22Rv1 (cell line): ENCODE measurements around the gene DPF3.

Experiments used
- H3K27ac ChIP-seq: fragments of 450-650 bp; 2 replicates; pipeline ENCODE4 v1.5.1; 2017
- CTCF ChIP-seq: fragments of 450-650 bp; IDR thresholded peaks from 2 replicates; pipeline ENCODE4 v1.5.1; 2017; ENCODE audit warnings: mild to moderate bottlenecking
- ZFX ChIP-seq: fragments of 450-650 bp; IDR thresholded peaks from 2 replicates; pipeline ENCODE4 v1.6.1; 2017; ENCODE audit warnings: antibody characterized with exemption, borderline replicate concordance

DPF3 gene

GRCh38 chr14:72737560-72737943, 156.3 kb downstream of the DPF3 start:
- H3K27ac ChIP-seq: no peak overlapping the region
- TF ChIP-seq ZFX: no peak
- no peak for TF ChIP-seq CTCF

- no peak for TF ChIP-seq ZFX
- TF ChIP-seq CTCF: no peak
- no peak overlapping the region for H3K27ac ChIP-seq
These were observed 156.9 kb downstream of the DPF3 start for GRCh38 chr14:72736786-72737559.

- H3K27ac ChIP-seq: no peak overlapping the region
- TF ChIP-seq CTCF (no peak), ZFX (no peak)
These were observed 157.6 kb downstream of the DPF3 start for GRCh38 chr14:72736308-72736707.

GRCh38 chr14:72732022-72732780, 161.7 kb downstream of the DPF3 start:
- TF ChIP-seq ZFX (no peak), CTCF (no peak)
- H3K27ac ChIP-seq: no peak overlapping the region

- TF ChIP-seq ZFX (no peak), CTCF (no peak)
- H3K27ac ChIP-seq: no peak overlapping the region
These were observed 162.5 kb downstream of the DPF3 start for GRCh38 chr14:72731252-72732020.

GRCh38 chr14:72730468-72730867, 163.4 kb downstream of the DPF3 start:
- TF ChIP-seq CTCF (no peak), ZFX (no peak)
- H3K27ac ChIP-seq: no peak overlapping the region

- no peak for TF ChIP-seq ZFX
- no peak for TF ChIP-seq CTCF
- H3K27ac ChIP-seq: no peak overlapping the region
These were observed 167.5 kb downstream of the DPF3 start for GRCh38 chr14:72726444-72726843.
